M059J (cell line): Measurements from ENCODE around the gene TET2. TPM values are rescaled to one million over a fixed set of nuclear protein-coding genes. Genes with fewer than 3 reads are reported as not detected.
"Not testable (repeated sequence)": the region's sequence is repeated elsewhere in the genome, so short reads cannot be mapped to it uniquely, and the experiment has no call there.

ENCODE experiments used
- DNase-seq: peaks from one replicate; pipeline ENCODE4 v3.0.0-alpha.2; 2012; ENCODE audit warnings: low read depth
- total RNA-seq: library from RNA; depleted of rRNA; stranded (reverse); fragments of >200 nt; shearing (Covaris generic); gene quantifications from 2 replicates; pipeline ENCODE4 v1.2.3, GENCODE V29; 2014

Gene TET2
- total RNA-seq, 1 experiment from 2014 or later: 8.9 TPM

DNA sequence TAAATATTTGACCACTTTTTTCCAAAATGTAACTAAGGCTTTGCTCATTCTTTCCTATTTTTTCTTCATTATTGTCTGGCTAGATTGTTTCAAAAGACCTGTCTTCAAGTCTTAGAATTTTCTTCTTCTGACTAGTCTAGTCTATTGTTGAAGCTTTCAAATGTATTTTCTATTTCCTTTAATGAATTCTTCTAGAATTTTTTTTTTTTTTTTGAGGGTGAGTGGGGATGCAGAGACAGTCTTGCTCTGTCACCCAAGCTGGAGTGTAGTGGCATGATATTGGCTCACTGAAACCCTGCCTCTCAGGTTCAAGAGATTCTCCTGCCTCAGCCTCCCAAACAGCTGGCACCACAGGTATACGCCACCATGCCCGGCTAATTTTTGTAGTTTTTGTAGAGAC, 141.4 kb downstream of the TET2 start:
- no peak for DNase-seq

GRCh38 chr4:105291925-105292324, 145.2 kb downstream of the TET2 start:
- no peak for DNase-seq

- no peak for DNase-seq
Measured at GRCh38 chr4:105293360-105293759, 146.7 kb downstream of the TET2 start.

- DNase-seq: no peak
Measured at GRCh38 chr4:105296672-105297071, 150.0 kb downstream of the TET2 start.

- DNase-seq: not testable (repeated sequence)
Measured at GRCh38 chr4:105299027-105299426, 152.4 kb downstream of the TET2 start.

- no peak for DNase-seq
Measured at GRCh38 chr4:105304085-105304484, 157.4 kb downstream of the TET2 start.

DNA sequence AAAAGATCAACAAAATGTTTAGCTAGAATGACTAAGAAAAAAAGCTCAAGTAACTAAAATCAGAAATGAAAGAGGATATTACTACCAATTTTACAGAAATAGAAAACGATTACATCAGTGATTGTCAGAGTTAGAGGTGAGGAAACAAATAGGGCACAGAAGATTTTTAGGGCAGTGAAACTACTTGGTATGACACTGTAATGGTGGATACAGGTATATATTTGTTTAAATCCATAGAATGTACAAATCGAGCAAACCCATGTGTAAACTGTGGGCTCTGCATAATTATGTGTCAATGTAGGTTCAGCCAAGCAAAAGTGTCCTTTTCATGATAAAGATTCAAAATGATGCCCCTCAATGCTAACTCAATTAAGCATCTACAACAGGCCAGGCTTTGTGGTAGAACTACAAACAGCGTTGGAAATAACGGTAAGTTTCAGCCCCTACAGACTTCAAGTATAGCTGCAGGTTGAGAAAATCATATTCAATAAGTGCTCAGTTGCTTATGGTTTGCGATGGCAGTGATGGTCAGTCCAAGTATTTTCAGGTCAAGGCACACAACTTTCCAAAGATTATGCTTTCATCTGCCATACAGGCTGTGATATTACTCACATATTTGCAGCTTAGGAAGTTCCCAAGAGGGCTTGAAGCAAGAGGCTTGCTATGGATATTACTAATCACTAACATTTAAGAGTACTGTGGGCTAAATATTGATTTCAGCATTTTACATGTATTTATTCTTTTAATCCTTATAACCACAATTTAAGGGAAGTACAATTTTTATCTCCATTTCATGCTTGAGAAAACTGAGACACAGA, 158.6 kb downstream of the TET2 start:
- no peak for DNase-seq

- peak; percentile 2 for DNase-seq
Measured at GRCh38 chr4:105306158-105306781, 159.6 kb downstream of the TET2 start.

GRCh38 chr4:105306820-105307219, 160.1 kb downstream of the TET2 start:
- DNase-seq: no peak

DNA sequence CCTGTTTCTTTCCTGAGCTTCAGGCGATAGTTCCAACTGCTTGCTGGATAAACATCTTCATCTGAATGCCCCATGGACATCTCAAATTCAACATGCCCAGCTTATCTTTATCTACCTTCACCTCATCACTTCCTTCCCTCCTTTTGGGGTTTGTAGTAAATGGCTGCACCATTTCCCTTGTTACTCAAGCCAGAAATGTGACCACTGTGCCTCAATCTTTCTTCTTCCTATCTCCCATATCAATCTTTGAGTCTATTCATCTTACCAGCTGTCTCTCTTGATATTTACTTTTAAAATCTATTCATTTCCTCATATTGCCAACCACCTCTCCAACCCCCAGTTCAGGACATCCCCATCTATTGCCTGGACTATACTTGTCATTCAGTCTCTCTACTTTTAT, 171.8 kb downstream of the TET2 start:
- no peak for DNase-seq

DNA sequence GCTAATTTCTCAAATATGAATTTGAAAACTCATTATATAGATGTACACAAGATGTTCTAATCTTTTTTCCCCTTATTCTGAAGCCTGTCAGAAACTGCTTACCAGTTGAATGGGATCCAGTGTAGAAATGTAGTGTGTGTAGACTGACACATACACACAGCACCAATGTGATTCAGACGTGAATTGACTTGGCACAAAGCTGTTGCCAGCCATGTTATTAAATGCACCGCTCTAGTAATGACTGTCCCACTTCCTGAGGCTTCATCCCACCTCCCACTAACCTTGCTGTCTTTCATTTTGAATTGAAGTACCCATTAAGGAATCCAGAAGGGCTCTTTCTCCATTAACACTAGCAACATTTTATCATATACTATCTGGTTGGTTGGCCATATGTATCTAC, 180.5 kb downstream of the TET2 start:
- DNase-seq: no peak

DNA sequence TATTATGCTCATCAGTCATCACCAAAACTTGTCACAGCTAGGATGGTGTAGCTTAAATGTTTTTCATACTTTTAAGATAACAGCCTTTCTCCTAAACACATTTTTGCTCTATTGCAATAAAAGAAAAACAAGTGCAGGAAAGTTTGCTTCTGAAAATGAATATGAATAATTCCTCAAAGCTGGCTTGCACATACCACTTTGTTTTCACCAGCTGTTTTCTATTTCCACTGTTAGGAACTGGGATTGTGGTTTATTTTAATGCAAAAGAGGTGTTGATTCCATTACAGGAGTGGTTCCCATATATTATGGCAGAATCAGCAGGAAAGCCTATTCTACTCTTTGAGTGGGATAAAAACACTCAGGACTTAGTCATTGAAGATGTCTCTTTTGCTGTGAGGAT, 181.3 kb downstream of the TET2 start:
- no peak for DNase-seq

DNA sequence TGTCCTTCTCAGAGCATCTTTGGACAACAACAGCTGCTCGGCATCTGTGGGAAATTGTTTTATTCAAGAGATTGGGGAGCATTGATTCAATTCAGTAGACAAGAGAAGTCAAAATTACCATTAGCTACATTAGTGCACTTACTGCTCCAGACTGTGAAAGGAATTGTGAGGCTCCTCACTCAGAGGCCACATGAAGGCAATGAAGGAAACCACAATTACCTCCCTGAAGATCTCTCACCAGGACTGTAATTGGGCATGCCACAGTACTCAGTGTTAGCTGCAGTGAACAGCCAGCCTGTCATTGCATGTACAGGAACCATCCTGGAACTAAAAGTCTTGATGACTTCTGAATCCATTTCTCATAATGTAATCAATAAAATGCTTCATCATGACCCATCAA, 182.4 kb downstream of the TET2 start:
- no peak for DNase-seq
